Measurements from ENCODE around the gene ZKSCAN4.

Gene ZKSCAN4

DNA sequence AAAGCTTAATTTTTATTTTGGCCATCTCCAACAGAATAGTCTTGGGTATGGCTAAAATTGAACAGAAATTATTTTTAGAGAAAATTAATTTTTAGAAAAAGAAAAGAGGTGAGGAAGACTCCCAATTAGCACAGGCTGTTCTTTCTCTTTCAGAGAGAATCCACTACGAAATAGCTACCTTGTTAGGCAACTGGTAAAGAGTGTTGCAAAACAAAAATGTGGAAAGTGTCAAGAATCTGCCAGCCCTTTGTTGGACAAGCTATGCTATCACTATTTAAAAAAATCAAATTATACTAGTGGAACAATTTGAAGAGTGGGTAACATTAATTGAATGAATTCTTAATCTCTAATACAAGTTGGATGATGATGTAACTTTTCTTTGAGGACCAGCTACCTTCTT lies 46.2 kb downstream of the ZKSCAN4 start:
- TF ChIP-seq, protein P1, sequence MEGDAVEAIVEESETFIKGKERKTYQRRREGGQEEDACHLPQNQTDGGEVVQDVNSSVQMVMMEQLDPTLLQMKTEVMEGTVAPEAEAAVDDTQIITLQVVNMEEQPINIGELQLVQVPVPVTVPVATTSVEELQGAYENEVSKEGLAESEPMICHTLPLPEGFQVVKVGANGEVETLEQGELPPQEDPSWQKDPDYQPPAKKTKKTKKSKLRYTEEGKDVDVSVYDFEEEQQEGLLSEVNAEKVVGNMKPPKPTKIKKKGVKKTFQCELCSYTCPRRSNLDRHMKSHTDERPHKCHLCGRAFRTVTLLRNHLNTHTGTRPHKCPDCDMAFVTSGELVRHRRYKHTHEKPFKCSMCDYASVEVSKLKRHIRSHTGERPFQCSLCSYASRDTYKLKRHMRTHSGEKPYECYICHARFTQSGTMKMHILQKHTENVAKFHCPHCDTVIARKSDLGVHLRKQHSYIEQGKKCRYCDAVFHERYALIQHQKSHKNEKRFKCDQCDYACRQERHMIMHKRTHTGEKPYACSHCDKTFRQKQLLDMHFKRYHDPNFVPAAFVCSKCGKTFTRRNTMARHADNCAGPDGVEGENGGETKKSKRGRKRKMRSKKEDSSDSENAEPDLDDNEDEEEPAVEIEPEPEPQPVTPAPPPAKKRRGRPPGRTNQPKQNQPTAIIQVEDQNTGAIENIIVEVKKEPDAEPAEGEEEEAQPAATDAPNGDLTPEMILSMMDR (IDR thresholded peaks at IDR 0.05; ENCODE audit: low read depth, low read length, poor library complexity, severe bottlenecking): no peak
- no peak for TF ChIP-seq EZH2phosphoT487 (IDR thresholded peaks at IDR 0.05; ENCODE audit: borderline replicate concordance, low read length)
- no peaks in the 10 kb centered on the region for H3K27me3 ChIP-seq (ENCODE audit: control insufficient read depth, low read length)
- peaks cover 35% of the 10 kb centered on the region for H3K4me1 ChIP-seq (ENCODE audit: control insufficient read depth, low read length)
- peaks cover 14% of the 10 kb centered on the region; the same call in 1 of the 2 replicates for H3K9me3 ChIP-seq (ENCODE audit: control insufficient read depth, insufficient read depth, low read length)
- no peaks in the 10 kb centered on the region for H3K9me2 ChIP-seq (replicated peaks; ENCODE audit: control insufficient read depth, low read length)
- H3K79me2 ChIP-seq (ENCODE audit: control insufficient read depth, low read length): no peaks in the 10 kb centered on the region
- no peak overlapping the region for H3K27ac ChIP-seq (ENCODE audit: low read depth, low read length)
- no peaks in the 10 kb centered on the region for H3F3A ChIP-seq (ENCODE audit: control insufficient read depth, insufficient read depth)
- no peaks in the 10 kb centered on the region for H4K20me1 ChIP-seq (ENCODE audit: control insufficient read depth, insufficient read depth, low read depth, low read length)
- H3K36me3 ChIP-seq (ENCODE audit: control insufficient read depth, low read length): 0 out of 2 replicates have a peak, but pooled peaks cover 3% of the 10 kb centered on the region
- H3K4me2 ChIP-seq (ENCODE audit: low read length): no peak overlapping the region
- no peak overlapping the region for H3K4me3 ChIP-seq (ENCODE audit: low read length)

DNA sequence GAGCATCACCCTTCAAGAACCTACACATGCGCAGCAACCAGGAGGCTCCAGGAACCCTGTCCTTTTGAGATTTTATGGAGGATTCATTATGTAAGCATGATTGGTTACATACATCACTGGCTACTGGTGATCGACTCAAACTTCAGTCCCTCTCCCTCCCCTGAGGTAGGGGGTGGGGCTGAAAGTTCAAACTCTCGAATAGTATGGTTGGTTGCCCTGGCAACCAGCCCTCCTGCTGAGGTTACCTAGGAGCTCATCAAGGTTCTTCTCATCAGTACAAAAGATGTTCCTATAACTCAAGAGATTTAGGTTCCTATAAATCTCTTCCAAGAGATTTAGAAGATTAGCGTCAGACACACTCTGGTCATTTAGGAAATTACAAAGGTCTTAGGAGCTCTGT lies 48.9 kb downstream of the ZKSCAN4 start:
- H3K79me2 ChIP-seq (ENCODE audit: control insufficient read depth, low read length): no peaks in the 10 kb centered on the region
- no peaks in the 10 kb centered on the region for H3F3A ChIP-seq (ENCODE audit: control insufficient read depth, insufficient read depth)
- no peak overlapping the region for H3K27ac ChIP-seq (ENCODE audit: low read depth, low read length)
- no peaks in the 10 kb centered on the region for H3K9me2 ChIP-seq (replicated peaks; ENCODE audit: control insufficient read depth, low read length)
- peaks cover 22% of the 10 kb centered on the region for H3K4me1 ChIP-seq (ENCODE audit: control insufficient read depth, low read length)
- 0 out of 2 replicates have a peak, but pooled peaks cover 3% of the 10 kb centered on the region for H3K36me3 ChIP-seq (ENCODE audit: control insufficient read depth, low read length)
- H3K4me2 ChIP-seq (ENCODE audit: low read length): 0 out of 2 replicates have a peak overlapping the region, but pooled peaks have one; percentile 6
- H3K27me3 ChIP-seq (ENCODE audit: control insufficient read depth, low read length): no peaks in the 10 kb centered on the region
- H3K4me3 ChIP-seq (ENCODE audit: low read length): peak overlapping the region; percentile 19
- H4K20me1 ChIP-seq (ENCODE audit: control insufficient read depth, insufficient read depth, low read depth, low read length): no peaks in the 10 kb centered on the region
- TF ChIP-seq EZH2phosphoT487 (IDR thresholded peaks at IDR 0.05; ENCODE audit: borderline replicate concordance, low read length): no peak
- TF ChIP-seq, protein P1 (IDR thresholded peaks at IDR 0.05; ENCODE audit: low read depth, low read length, poor library complexity, severe bottlenecking): no peak
- peaks cover 18% of the 10 kb centered on the region; the same call in 1 of the 2 replicates for H3K9me3 ChIP-seq (ENCODE audit: control insufficient read depth, insufficient read depth, low read length)

DNA sequence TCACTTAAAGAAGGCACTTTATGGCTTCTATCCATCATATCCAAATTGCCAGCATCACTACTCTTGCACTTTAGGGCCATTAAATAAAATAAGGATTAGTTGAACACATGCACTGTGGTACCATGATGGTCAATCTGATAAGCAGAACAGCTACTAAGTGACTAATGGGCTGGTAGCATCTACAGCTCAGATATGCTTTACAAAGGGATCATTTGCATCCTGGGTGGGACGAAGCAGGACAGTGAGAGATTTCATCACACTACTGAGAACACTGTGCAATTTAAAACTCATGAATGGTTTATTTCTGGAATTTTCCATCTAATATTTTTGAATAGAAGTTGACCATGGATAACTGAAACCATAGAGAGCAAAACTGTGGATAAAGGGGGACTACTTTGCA lies 52.0 kb downstream of the ZKSCAN4 start:
- peaks cover 22% of the 10 kb centered on the region for H3K4me1 ChIP-seq (ENCODE audit: control insufficient read depth, low read length)
- H4K20me1 ChIP-seq (ENCODE audit: control insufficient read depth, insufficient read depth, low read depth, low read length): no peaks in the 10 kb centered on the region
- no peaks in the 10 kb centered on the region for H3K27me3 ChIP-seq (ENCODE audit: control insufficient read depth, low read length)
- H3K4me2 ChIP-seq (ENCODE audit: low read length): no peak overlapping the region
- no peaks in the 10 kb centered on the region for H3K79me2 ChIP-seq (ENCODE audit: control insufficient read depth, low read length)
- no peak for TF ChIP-seq EZH2phosphoT487 (IDR thresholded peaks at IDR 0.05; ENCODE audit: borderline replicate concordance, low read length)
- TF ChIP-seq, protein P1 (IDR thresholded peaks at IDR 0.05; ENCODE audit: low read depth, low read length, poor library complexity, severe bottlenecking): no peak
- no peaks in the 10 kb centered on the region for H3K9me2 ChIP-seq (replicated peaks; ENCODE audit: control insufficient read depth, low read length)
- no peak overlapping the region for H3K27ac ChIP-seq (ENCODE audit: low read depth, low read length)
- peaks cover 20% of the 10 kb centered on the region; the same call in 1 of the 2 replicates for H3K9me3 ChIP-seq (ENCODE audit: control insufficient read depth, insufficient read depth, low read length)
- H3F3A ChIP-seq (ENCODE audit: control insufficient read depth, insufficient read depth): no peaks in the 10 kb centered on the region
- H3K36me3 ChIP-seq (ENCODE audit: control insufficient read depth, low read length): 0 out of 2 replicates have a peak, but pooled peaks cover 3% of the 10 kb centered on the region
- H3K4me3 ChIP-seq (ENCODE audit: low read length): no peak overlapping the region
